Spinal cord (tissue), 4 donors: ENCODE results near the gene SLC45A3. TPM values are rescaled to one million over a fixed set of nuclear protein-coding genes. Genes with fewer than 3 reads are reported as not detected.

Source experiments
- polyA plus RNA-seq, 2 donors: library from polyadenylated mRNA; unstranded; fragments of 120-200 nt; gene quantifications; one replicate each; pipeline ENCODE4 v1.2.1, GENCODE V29; 2013; ENCODE audit not compliant: insufficient read length in 2 of 2
- small RNA-seq: library from RNA; depleted of rRNA; stranded (forward); fragments of <200 nt; gene quantifications from one replicate; pipeline ENCODE3, GENCODE V24; 2014; ENCODE audit warnings: low replicate concordance
- total RNA-seq, 2 donors: library from RNA; depleted of rRNA in 1 of 2; stranded (reverse); fragments of 120-200 nt in 1 of 2; fragments of >200 nt in 1 of 2; gene quantifications; one replicate each; pipeline versions ENCODE4 v1.2.3 to v1.2.4, GENCODE V29; 2013 to 2014

Gene SLC45A3
- total and polyA plus RNA-seq, 4 donors: 6.3 to 9.5 (median 6.6) TPM

Small RNA genes within 50 kb of the gene (small RNA-seq; reads per million reads assigned to genes)
- gene RF00017: not detected

Other genes starting within 250 kb of the SLC45A3 start
- under 1 TPM; 0.44 to 0.89 TPM for gene BLACAT1, start 224.5 kb downstream of the SLC45A3 start, total RNA-seq
- 1 to 10 TPM; 1.9 to 2.1 TPM for gene BLACAT1, start 224.5 kb downstream of the SLC45A3 start, polyA plus RNA-seq
- 10 to 100 TPM; 11.6 to 14.0 TPM for gene CDK18, start 175.8 kb downstream of the SLC45A3 start, total RNA-seq
- 100 to 1,000 TPM; 118 to 139 TPM for gene CDK18, start 175.8 kb downstream of the SLC45A3 start, polyA plus RNA-seq
- 10 to 100 TPM; 19.4 to 23.9 TPM for gene ELK4, start 48.5 kb downstream of the SLC45A3 start, total RNA-seq
- 10 to 100 TPM; 11.9 to 12.6 TPM for gene ELK4, start 48.5 kb downstream of the SLC45A3 start, polyA plus RNA-seq
- 100 to 1,000 TPM; 254 to 260 TPM for gene NUCKS1, start 69.7 kb upstream of the SLC45A3 start, total RNA-seq
- 100 to 1,000 TPM; 185 to 256 TPM for gene NUCKS1, start 69.7 kb upstream of the SLC45A3 start, polyA plus RNA-seq
- 10 to 100 TPM; 15.0 to 19.8 TPM for gene RAB29, start 95.0 kb upstream of the SLC45A3 start, total RNA-seq
- gene RAB29, start 95.0 kb upstream of the SLC45A3 start, polyA plus RNA-seq: 1 to 10 TPM; 9.3 to 9.6 TPM
- 100 to 1,000 TPM in 1 of 2 donors, 10 to 100 TPM in 1; 28.2 to 131 TPM for gene SLC41A1, start 132.7 kb upstream of the SLC45A3 start, total RNA-seq
- 10 to 100 TPM; 59.5 to 76.7 TPM for gene SLC41A1, start 132.7 kb upstream of the SLC45A3 start, polyA plus RNA-seq
- under 1 TPM; 0.69 to 0.99 TPM for gene PM20D1, start 169.6 kb upstream of the SLC45A3 start, total RNA-seq
- under 1 TPM in 1 of 2 donors, not detected in 1; 0.68 TPM for gene PM20D1, start 169.6 kb upstream of the SLC45A3 start, polyA plus RNA-seq